Measurements from ENCODE around the gene LONP2. TPM values are rescaled to one million over a fixed set of nuclear protein-coding genes. Genes with fewer than 3 reads are reported as not detected.

Gene LONP2
- total and polyA plus RNA-seq, 2 experiments from 2014 or later, result 12.4 to 25.2 TPM

DNA sequence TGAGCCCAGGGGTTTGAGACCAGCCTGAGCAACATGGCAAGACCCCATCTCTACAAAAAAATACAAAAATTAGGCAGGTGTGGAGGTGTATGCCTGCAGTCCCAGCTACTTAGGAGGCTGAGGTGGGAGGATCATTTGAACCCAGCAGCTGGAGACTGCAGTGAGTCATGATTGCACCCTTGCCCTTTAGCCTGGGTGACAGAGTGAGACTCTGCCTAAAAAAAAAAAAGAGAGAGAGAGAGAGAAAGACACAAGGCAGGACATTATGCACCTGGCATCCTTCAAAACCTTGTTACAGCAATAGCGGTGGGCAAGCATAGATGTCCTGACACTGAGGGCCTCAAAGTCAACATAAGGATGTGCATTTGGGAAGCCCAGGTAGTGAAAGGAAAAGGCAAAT lies 161.1 kb downstream of the LONP2 start (continued):
- no peak for TF ChIP-seq STAT1 (IDR thresholded peaks at IDR 0.05; ENCODE audit: unreplicated experiment)
- TF ChIP-seq EZH2 (IDR thresholded peaks at IDR 0.05; ENCODE audit: low read depth, unreplicated experiment), result no peak
- no peak for TF ChIP-seq POLR2AphosphoS5 (IDR thresholded peaks at IDR 0.05; ENCODE audit: low read depth)

- peak overlapping the region; percentile 86 for H2AFZ ChIP-seq
- H3K9me2 ChIP-seq (ENCODE audit: insufficient read depth), result no peaks in the 10 kb centered on the region
- no peaks in the 10 kb centered on the region for H3K36me3 ChIP-seq (ENCODE audit: insufficient read depth)
- no peaks in the 10 kb centered on the region for H3K36me3 Mint-ChIP-seq (ENCODE audit: low read depth)
- no peak for DNase-seq (ENCODE audit: low spot score)
- no peak overlapping the region for H3K27ac ChIP-seq (ENCODE audit: low read depth)
- H3K4me3 Mint-ChIP-seq, result no peak overlapping the region
- H3K4me1 ChIP-seq (ENCODE audit: insufficient read depth), result peaks cover 6% of the 10 kb centered on the region; the same call in 1 of the 2 replicates
- no peak overlapping the region for H3K4me3 ChIP-seq
- H3K9me3 Mint-ChIP-seq, result no peaks in the 10 kb centered on the region
- H3K79me2 ChIP-seq (replicated peaks; ENCODE audit: insufficient read depth), result no peaks in the 10 kb centered on the region
- no peak for ATAC-seq
- no peak overlapping the region for H3K4me2 ChIP-seq
- no peaks in the 10 kb centered on the region for H4K20me1 ChIP-seq (replicated peaks; ENCODE audit: insufficient read depth)
- H3F3A ChIP-seq (replicated peaks; ENCODE audit: low read depth), result no peaks in the 10 kb centered on the region
- H3K27ac Mint-ChIP-seq, result 0 out of 2 replicates have a peak overlapping the region, but pooled peaks have one; percentile 28
- peaks cover 7% of the 10 kb centered on the region; the same call in 2 of the 3 replicates for H3K4me1 Mint-ChIP-seq
- H3K27me3 ChIP-seq (ENCODE audit: insufficient read depth), result no peaks in the 10 kb centered on the region
- no peak for TF ChIP-seq CREB1 (CRISPR knock-in tag; IDR thresholded peaks at IDR 0.05; ENCODE audit: low read depth)
- no peak for TF ChIP-seq ZNF114 (CRISPR knock-in tag; IDR thresholded peaks at IDR 0.05)
- no peak for TF ChIP-seq ZNF331 (CRISPR knock-in tag; IDR thresholded peaks at IDR 0.05; ENCODE audit: low read depth)
- no peak for TF ChIP-seq ETS1 (IDR thresholded peaks at IDR 0.05)
- no peak for TF ChIP-seq POLR2AphosphoS5 (IDR thresholded peaks at IDR 0.05; ENCODE audit: low read depth)
- no peak for TF ChIP-seq JUNB (IDR thresholded peaks at IDR 0.05; ENCODE audit: unreplicated experiment)
- TF ChIP-seq EZH2 (IDR thresholded peaks at IDR 0.05; ENCODE audit: low read depth, unreplicated experiment), result no peak
- no peak for TF ChIP-seq REST (IDR thresholded peaks at IDR 0.05; ENCODE audit: unreplicated experiment)
- TF ChIP-seq CTCF (conservative IDR thresholded peaks at IDR 0.05; ENCODE audit: low read depth in 2 of 2), result no peak
- no peak for TF ChIP-seq STAT1 (IDR thresholded peaks at IDR 0.05; ENCODE audit: unreplicated experiment)
- no peak for TF ChIP-seq NANOG (IDR thresholded peaks at IDR 0.05; ENCODE audit: borderline replicate concordance)
- no peak for TF ChIP-seq EZH2phosphoT487 (IDR thresholded peaks at IDR 0.05; ENCODE audit: unreplicated experiment)
- TF ChIP-seq ZNF462 (CRISPR knock-in tag; IDR thresholded peaks at IDR 0.05), result no peak
- peaks cover 3% of the 10 kb centered on the region for H3K27me3 Mint-ChIP-seq (ENCODE audit: insufficient read depth, low read depth, poor library complexity)
Observed at GRCh38 chr16:48405907-48406306, 161.8 kb downstream of the LONP2 start.

Data from GM23338 (cell line).